CD4-positive, alpha-beta memory T cell (primary cell): ENCODE measurements around the gene MAFF. TPM values are rescaled to one million over a fixed set of nuclear protein-coding genes. Genes with fewer than 3 reads are reported as not detected.

Experiments
- CTCF ChIA-PET: fragments of 350-600 bp; sonication (Branson Sonifier 250); formaldehyde crosslinking; loops from one replicate; lab custom pipeline; 2021; ENCODE audit warnings: inconsistent platforms; ENCODE audit not compliant: partially characterized antibody; lab: Charles Lee
- POLR2A ChIA-PET: fragments of 350-600 bp; sonication (Branson Sonifier 250); formaldehyde crosslinking; loops from one replicate; lab custom pipeline; 2021; ENCODE audit not compliant: partially characterized antibody; lab: Charles Lee
- DNase-seq, 5 donors: peaks; one replicate each; pipeline versions ENCODE4 v3.0.0 to v3.0.0-alpha.2; 2020 to 2022; ENCODE audit warnings: mixed read lengths in 1 of 5
- H3K27ac ChIP-seq: one replicate; pipeline ENCODE4 v1.7.0; 2013; ENCODE audit warnings: low read depth, low read length
- H3K27me3 ChIP-seq: 2 replicates; pipeline ENCODE4 v1.7.0; 2013; ENCODE audit warnings: mild to moderate bottlenecking, low read length, moderate library complexity; ENCODE audit not compliant: insufficient read depth
- H3K36me3 ChIP-seq: 2 replicates; pipeline ENCODE4 v1.7.0; 2013; ENCODE audit warnings: mild to moderate bottlenecking, low read length, moderate library complexity; ENCODE audit not compliant: insufficient read depth
- H3K4me1 ChIP-seq: 2 replicates; pipeline ENCODE4 v1.7.0; 2013; ENCODE audit warnings: mild to moderate bottlenecking, low read length, moderate library complexity; ENCODE audit not compliant: insufficient read depth
- H3K4me3 ChIP-seq, 2 donors: one replicate each; pipeline ENCODE4 v1.7.0; 2013; ENCODE audit warnings: low read length in 2 of 2, mild to moderate bottlenecking in 1 of 2
- H3K9me3 ChIP-seq, 2 donors: one replicate each; pipeline ENCODE4 v1.7.0; 2013; ENCODE audit warnings: low read length in 2 of 2, control low read depth in 1 of 2; ENCODE audit not compliant: control insufficient read depth in 1 of 2
- H3K27ac Mint-ChIP-seq, 7 donors: one replicate each; pipeline ENCODE4 v1.8.0; 2020 to 2021; ENCODE audit warnings: mixed read lengths in 7 of 7, mild to moderate bottlenecking in 6 of 7, inconsistent platforms in 3 of 7, moderate library complexity in 3 of 7
- H3K27me3 Mint-ChIP-seq, 2 donors: one replicate each; pipeline ENCODE4 v1.8.0; 2020 to 2021; ENCODE audit warnings: mixed read lengths in 2 of 2
- H3K36me3 Mint-ChIP-seq, 2 donors: one replicate each; pipeline ENCODE4 v1.8.0; 2020 to 2021; ENCODE audit warnings: mixed read lengths in 2 of 2, inconsistent platforms in 1 of 2, mild to moderate bottlenecking in 1 of 2
- H3K4me1 Mint-ChIP-seq, 4 donors: one replicate each; pipeline ENCODE4 v1.8.0; 2020 to 2021; ENCODE audit warnings: mixed read lengths in 4 of 4, mild to moderate bottlenecking in 1 of 4
- H3K4me3 Mint-ChIP-seq, 8 donors: one replicate each; pipeline ENCODE4 v1.8.0; 2020 to 2021; ENCODE audit warnings: mixed read lengths in 8 of 8, mild to moderate bottlenecking in 7 of 8, moderate library complexity in 6 of 8, inconsistent platforms in 3 of 8
- H3K9me3 Mint-ChIP-seq, 8 donors: one replicate each; pipeline ENCODE4 v1.8.0; 2020 to 2021; ENCODE audit warnings: mixed read lengths in 8 of 8, mild to moderate bottlenecking in 5 of 8, inconsistent platforms in 3 of 8, moderate library complexity in 1 of 8
- intact Hi-C: fragments of 100-400 bp; cut with micrococcal nuclease; formaldehyde crosslinking; loops from one replicate; pipeline ENCODE4 v1.15.1; 2023
- polyA plus RNA-seq, 2 donors: library from polyadenylated mRNA; unstranded; fragments of 300-500 nt; fragmentation: Illumina TruSeq; gene quantifications; one replicate each; pipeline ENCODE4 v1.2.3, GENCODE V29; 2021
- total RNA-seq, 2 experiments: library from RNA; stranded (reverse); gene quantifications; one replicate each; pipeline ENCODE4 v1.2.3, GENCODE V29; 2021

Gene MAFF
- total and polyA plus RNA-seq, 4 experiments from 2014 or later, result 3.3 to 6.8 (median 5.1) TPM

DNA sequence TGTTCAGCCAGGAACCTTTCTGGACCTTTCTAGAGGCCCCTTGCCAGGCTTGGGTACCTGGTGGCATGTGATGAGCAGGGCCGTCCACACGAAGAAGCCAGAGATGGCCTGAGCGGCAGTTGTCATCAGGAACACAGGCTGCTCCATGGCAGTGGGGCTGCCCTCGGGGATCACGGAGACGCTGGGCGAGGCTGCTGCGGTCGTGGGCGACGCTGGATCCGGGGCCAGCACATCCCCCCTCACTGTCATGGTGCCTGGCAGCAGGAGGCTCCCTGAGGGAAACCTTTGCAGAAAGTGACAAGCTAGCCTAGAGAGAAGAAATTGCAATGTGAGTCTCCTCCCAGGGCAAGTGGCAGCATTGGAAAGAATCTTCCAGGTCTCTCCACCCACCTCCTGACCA is 45.9 kb downstream of the MAFF start:
- H3K27ac Mint-ChIP-seq, result peak overlapping the region in 1 of 7 donors; percentile 24
- Histone ChIP-seq H3K36me3 (peaks cover 16% of the 10 kb centered on the region), H3K27me3 (no peaks in the 10 kb centered on the region), H3K27ac (no peak overlapping the region), H3K4me3 (no peak overlapping the region), H3K9me3 (no peaks in the 10 kb centered on the region), H3K4me1 (no peaks in the 10 kb centered on the region)
- intact Hi-C loops, result no loop called here
- H3K9me3 Mint-ChIP-seq, result peaks cover 0 to 2% (median 0%) of the 10 kb centered on the region in 8 donors
- no peak overlapping the region for H3K4me3 Mint-ChIP-seq
- peaks cover 23 to 42% of the 10 kb centered on the region in 2 donors for H3K36me3 Mint-ChIP-seq
- H3K4me1 Mint-ChIP-seq, result peaks cover 0 to 8% (median 3%) of the 10 kb centered on the region in 4 donors
- no peak for DNase-seq
- POLR2A ChIA-PET, result no interaction called here
- no peaks in the 10 kb centered on the region for H3K27me3 Mint-ChIP-seq
- CTCF ChIA-PET, result no interaction called here

DNA sequence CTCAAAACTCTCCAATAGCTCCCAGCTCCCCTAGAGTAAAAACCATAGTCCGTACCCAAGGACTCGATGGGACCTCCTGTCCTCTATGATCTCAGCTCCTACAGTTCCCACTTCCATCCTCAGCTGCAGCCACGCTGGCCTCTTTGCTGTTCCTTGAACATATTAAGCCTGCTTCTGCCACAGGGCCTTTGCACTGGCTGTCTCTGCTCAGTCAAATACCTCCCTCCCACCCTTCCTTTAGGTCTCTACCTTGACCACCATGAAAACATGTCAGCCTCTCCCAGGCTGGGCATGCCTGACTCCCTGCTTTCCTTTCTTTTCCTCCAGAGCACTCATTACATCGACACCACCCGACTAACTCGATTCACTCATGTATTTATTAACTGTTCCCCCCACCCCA is 46.5 kb downstream of the MAFF start:
- H3K27ac Mint-ChIP-seq, result peak overlapping the region in 3 of 7 donors; percentile 5 to 68 (median 24)
- H3K9me3 ChIP-seq, result no peaks in the 10 kb centered on the region
- H3K9me3 Mint-ChIP-seq, result peaks cover 0 to 2% (median 0%) of the 10 kb centered on the region in 8 donors
- peaks cover 23 to 41% of the 10 kb centered on the region in 2 donors for H3K36me3 Mint-ChIP-seq
- no peak overlapping the region for H3K4me3 Mint-ChIP-seq
- H3K27me3 ChIP-seq, result no peaks in the 10 kb centered on the region
- H3K4me3 ChIP-seq, result no peak overlapping the region
- ChIA-PET CTCF (no interaction called here), POLR2A (no interaction called here)
- peaks cover 16% of the 10 kb centered on the region for H3K36me3 ChIP-seq
- peaks cover 0 to 8% (median 3%) of the 10 kb centered on the region in 4 donors for H3K4me1 Mint-ChIP-seq
- intact Hi-C loops, result no loop called here
- H3K4me1 ChIP-seq, result no peaks in the 10 kb centered on the region
- no peak overlapping the region for H3K27ac ChIP-seq
- no peaks in the 10 kb centered on the region for H3K27me3 Mint-ChIP-seq
- DNase-seq, result no peak

DNA sequence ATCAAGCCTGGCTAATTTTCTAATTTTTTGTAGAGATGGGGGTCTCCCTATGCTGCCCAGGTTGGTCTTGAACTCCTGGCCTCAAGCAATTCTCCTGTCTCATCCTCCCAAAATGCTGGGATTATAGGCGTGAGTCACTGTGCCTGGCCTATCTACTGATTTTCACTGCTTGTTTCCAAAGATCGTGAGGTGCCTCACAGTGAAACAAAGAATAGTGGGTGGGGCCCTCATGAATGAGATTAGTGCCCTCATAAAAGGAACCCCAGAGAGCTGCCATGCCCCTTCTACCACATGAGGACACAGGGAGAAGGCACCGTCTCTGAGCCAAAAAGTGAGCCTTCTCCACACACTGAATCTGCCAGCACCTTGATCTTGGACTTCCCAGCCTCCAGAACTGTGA is 47.5 kb downstream of the MAFF start:
- peaks cover 16% of the 10 kb centered on the region for H3K36me3 ChIP-seq
- H3K27ac Mint-ChIP-seq, result no peak overlapping the region
- H3K36me3 Mint-ChIP-seq, result peaks cover 17 to 31% of the 10 kb centered on the region in 2 donors
- peaks cover 0 to 2% (median 0%) of the 10 kb centered on the region in 8 donors for H3K9me3 Mint-ChIP-seq
- H3K4me1 Mint-ChIP-seq, result peaks cover 0 to 8% (median 4%) of the 10 kb centered on the region in 4 donors
- DNase-seq, result no peak
- intact Hi-C loops, result no loop called here
- H3K4me3 Mint-ChIP-seq, result no peak overlapping the region
- CTCF ChIA-PET, result no interaction called here
- POLR2A ChIA-PET, result no interaction called here
- H3K27ac ChIP-seq, result no peak overlapping the region
- no peaks in the 10 kb centered on the region for H3K4me1 ChIP-seq
- no peaks in the 10 kb centered on the region for H3K27me3 ChIP-seq
- H3K9me3 ChIP-seq, result no peaks in the 10 kb centered on the region
- H3K4me3 ChIP-seq, result no peak overlapping the region
- no peaks in the 10 kb centered on the region for H3K27me3 Mint-ChIP-seq

DNA sequence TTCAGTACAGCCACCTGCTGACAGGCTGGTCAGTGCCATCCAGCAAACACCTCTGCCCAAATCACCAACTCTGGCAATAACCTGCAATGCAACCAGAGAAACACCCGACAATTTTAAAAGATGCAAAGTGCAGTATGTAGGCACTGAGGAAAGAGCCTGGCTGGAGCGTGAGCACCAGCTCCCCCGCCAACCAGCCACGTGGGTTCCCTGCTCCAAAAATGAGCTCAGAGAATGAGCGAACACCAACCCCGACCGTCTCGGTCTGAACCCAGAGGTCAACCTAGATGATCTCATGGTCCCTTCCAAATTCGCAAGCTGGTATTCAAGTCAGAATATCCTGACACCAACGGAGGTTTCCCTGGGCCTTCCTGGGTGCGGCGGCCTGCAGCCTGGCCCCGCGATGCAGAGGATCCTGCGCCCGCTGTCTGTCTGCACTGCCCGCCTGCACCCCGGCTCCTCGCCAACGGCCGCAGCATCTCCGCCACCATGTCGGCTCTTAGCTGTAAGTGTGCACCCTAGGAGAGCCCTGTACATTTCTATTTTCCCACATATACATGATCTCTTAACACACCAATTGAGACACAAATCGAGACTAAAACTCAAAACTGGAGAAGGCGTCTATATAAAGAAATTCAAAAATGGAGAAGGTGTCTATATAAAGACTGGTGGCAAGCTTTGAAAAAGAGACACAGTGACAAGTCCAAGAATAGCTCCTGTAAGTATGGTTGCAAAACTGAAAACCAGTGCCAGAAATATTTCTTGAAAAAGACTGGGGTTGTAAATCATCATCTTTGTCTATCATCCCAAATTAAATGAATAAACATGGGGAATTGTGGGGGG is 48.2 kb downstream of the MAFF start:
- no peak for DNase-seq
- ChIA-PET CTCF (no interaction called here), POLR2A (interaction anchor here (1.2 kb wide), 1 partner anchor 10 kb away, joined by 3 read pairs; no protein-coding TSS in a partner anchor)
- Histone ChIP-seq H3K9me3 (no peaks in the 10 kb centered on the region), H3K27me3 (no peaks in the 10 kb centered on the region), H3K4me1 (no peaks in the 10 kb centered on the region), H3K4me3 (no peak overlapping the region), H3K36me3 (peaks cover 16% of the 10 kb centered on the region), H3K27ac (no peak overlapping the region)
- peaks cover 17 to 30% of the 10 kb centered on the region in 2 donors for H3K36me3 Mint-ChIP-seq
- intact Hi-C loops, result no loop called here
- peaks cover 0 to 2% (median 0%) of the 10 kb centered on the region in 8 donors for H3K9me3 Mint-ChIP-seq
- no peaks in the 10 kb centered on the region for H3K27me3 Mint-ChIP-seq
- peak overlapping the region in 1 of 8 donors; percentile 31 for H3K4me3 Mint-ChIP-seq
- H3K4me1 Mint-ChIP-seq, result peaks cover 0 to 8% (median 4%) of the 10 kb centered on the region in 4 donors
- H3K27ac Mint-ChIP-seq, result peak overlapping the region in 2 of 7 donors; percentile 66 to 84

DNA sequence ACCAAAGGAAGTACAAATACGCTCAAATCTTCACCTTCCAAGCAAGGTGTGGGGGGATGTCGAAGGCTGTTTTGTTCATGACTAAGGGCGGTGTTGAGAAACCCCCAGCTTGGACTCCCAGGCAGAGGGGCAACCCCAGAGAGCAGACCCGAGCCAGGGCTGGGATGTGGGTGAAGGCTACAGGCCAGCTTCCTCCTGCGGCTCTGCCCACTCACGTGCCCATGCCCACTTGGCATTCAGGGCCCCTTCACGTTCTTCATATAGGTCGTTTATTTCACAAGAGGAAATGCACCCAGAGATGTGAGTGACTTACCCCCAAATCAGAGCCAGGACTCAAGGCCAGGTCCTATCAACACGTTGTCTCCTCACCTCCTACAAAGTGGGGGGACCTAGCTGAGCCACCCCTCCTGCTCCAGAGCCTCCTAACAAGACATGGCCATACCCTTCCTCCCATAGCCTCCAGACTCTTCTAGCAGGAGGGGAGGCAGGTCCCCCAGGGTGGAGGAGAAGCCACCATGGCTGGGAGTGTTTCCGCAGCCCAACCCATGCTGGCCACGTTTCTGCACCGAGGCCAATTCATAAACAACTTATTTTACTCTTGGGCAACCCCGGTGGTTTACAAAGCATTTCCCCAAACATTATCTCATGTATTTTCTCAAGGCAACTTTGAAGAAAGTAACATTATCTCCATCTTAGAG is 49.0 kb downstream of the MAFF start:
- no peaks in the 10 kb centered on the region for H3K9me3 ChIP-seq
- H3K27ac Mint-ChIP-seq, result peak overlapping the region in 1 of 7 donors; percentile 67
- CTCF ChIA-PET, result no interaction called here
- H3K4me3 ChIP-seq, result no peak overlapping the region
- intact Hi-C loops, result no loop called here
- no peaks in the 10 kb centered on the region for H3K4me1 ChIP-seq
- no peaks in the 10 kb centered on the region for H3K27me3 ChIP-seq
- H3K27ac ChIP-seq, result no peak overlapping the region
- H3K4me3 Mint-ChIP-seq, result no peak overlapping the region
- H3K4me1 Mint-ChIP-seq, result peaks cover 4 to 14% (median 4%) of the 10 kb centered on the region in 4 donors
- H3K9me3 Mint-ChIP-seq, result peaks cover 0 to 2% (median 0%) of the 10 kb centered on the region in 8 donors
- no peak for DNase-seq
- H3K36me3 ChIP-seq, result peaks cover 16% of the 10 kb centered on the region
- H3K36me3 Mint-ChIP-seq, result peaks cover 17 to 30% of the 10 kb centered on the region in 2 donors
- POLR2A ChIA-PET, result interaction anchor here (1.2 kb wide), 1 partner anchor 9 kb away, joined by 3 read pairs; no protein-coding TSS in a partner anchor
- no peaks in the 10 kb centered on the region for H3K27me3 Mint-ChIP-seq

DNA sequence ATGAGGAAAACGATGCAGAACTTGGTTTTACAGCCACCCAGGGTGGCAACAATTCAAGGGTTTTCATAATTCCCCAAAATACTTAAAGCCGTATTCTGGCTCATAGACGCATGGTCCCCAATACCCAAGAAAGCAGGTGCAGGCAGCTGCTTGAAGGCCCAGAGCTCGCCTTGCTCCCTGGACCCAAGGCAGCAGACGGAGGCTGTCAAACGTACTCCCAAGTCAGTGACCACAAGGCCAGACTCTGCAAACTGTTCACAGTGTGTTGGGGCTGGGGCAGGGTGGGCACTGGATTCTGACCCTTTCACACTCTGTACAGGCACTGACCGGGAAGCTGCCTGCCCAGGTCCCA is 49.5 kb downstream of the MAFF start:
- Mint-ChIP-seq H3K4me1 (peaks cover 4 to 15% (median 4%) of the 10 kb centered on the region in 4 donors), H3K36me3 (peaks cover 17 to 30% of the 10 kb centered on the region in 2 donors), H3K4me3 (no peak overlapping the region), H3K27ac (no peak overlapping the region), H3K9me3 (peaks cover 0 to 2% (median 0%) of the 10 kb centered on the region in 8 donors), H3K27me3 (no peaks in the 10 kb centered on the region)
- peaks cover 11% of the 10 kb centered on the region for H3K36me3 ChIP-seq
- no peak overlapping the region for H3K27ac ChIP-seq
- H3K9me3 ChIP-seq, result no peaks in the 10 kb centered on the region
- ChIA-PET CTCF (interaction anchor here (1.0 kb wide), 1 partner anchor 16 kb away, joined by 3 read pairs; no protein-coding TSS in a partner anchor), POLR2A (no interaction called here)
- no peaks in the 10 kb centered on the region for H3K27me3 ChIP-seq
- no peak overlapping the region for H3K4me3 ChIP-seq
- intact Hi-C loops, result no loop called here
- no peak for DNase-seq
- no peaks in the 10 kb centered on the region for H3K4me1 ChIP-seq

DNA sequence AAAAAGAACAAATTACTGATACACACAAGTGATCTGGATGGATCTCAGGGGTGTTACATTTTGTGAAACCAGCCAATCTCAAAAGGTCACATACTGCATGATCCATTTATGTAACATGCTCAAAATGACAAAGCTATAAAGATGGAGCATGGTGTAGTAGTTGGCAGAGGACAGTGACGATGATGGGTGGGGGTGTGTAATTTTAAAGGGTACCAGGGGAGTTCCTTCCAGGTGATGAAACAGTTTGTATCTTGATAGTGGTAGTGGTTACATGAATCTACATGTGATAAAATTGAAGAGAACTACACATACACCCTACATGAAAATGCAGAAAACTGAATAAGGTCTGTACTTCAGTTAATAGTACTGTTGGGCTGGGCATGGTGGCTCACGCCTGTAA is 53.9 kb downstream of the MAFF start:
- H3K36me3 ChIP-seq, result no peaks in the 10 kb centered on the region
- no peak overlapping the region for H3K27ac ChIP-seq
- Mint-ChIP-seq H3K27ac (peak overlapping the region in 2 of 7 donors; percentile 18 to 23), H3K27me3 (no peaks in the 10 kb centered on the region), H3K4me1 (peaks cover 6 to 24% (median 17%) of the 10 kb centered on the region in 4 donors), H3K4me3 (peak overlapping the region in 1 of 8 donors; percentile 4), H3K9me3 (no peaks in the 10 kb centered on the region), H3K36me3 (peaks cover 2% of the 10 kb centered on the region in 2 donors)
- H3K4me1 ChIP-seq, result no peaks in the 10 kb centered on the region
- ChIA-PET CTCF (no interaction called here), POLR2A (no interaction called here)
- DNase-seq, result no peak
- H3K9me3 ChIP-seq, result no peaks in the 10 kb centered on the region
- no peaks in the 10 kb centered on the region for H3K27me3 ChIP-seq
- intact Hi-C loops, result no loop called here
- no peak overlapping the region for H3K4me3 ChIP-seq
